Panc1 (cell line): ENCODE data around the gene PHLDB1. TPM values are rescaled to one million over a fixed set of nuclear protein-coding genes. Genes with fewer than 3 reads are reported as not detected.

Experiments used
- ATAC-seq: fragments of 200-7000 bp; cut with Tn5 transposase; 2 replicates; pipeline ENCODE4 v1.9.1; 2020; ENCODE audit warnings: mild to moderate bottlenecking, moderate library complexity
- BruUV-seq: library from RNA; stranded (reverse); fragments of 400-500 nt; replicated peaks from 2 replicates; lab custom pipeline; 2021; lab: Mats Ljungman, UMichigan
- CTCF ChIA-PET: fragments of 300-600 bp; sonication (Branson Sonifier 250); formaldehyde crosslinking; loops from one replicate; lab custom pipeline; 2022; ENCODE audit warnings: antibody characterized with exemption; lab: Charles Lee
- POLR2A ChIA-PET: fragments of 300-600 bp; sonication (Branson Sonifier 250); formaldehyde crosslinking; loops from one replicate; lab custom pipeline; 2022; ENCODE audit warnings: antibody characterized with exemption; lab: Charles Lee
- DNase-seq: peaks from one replicate; pipeline ENCODE4 v3.0.0-alpha.2; 2010; ENCODE audit warnings: low read depth, low spot score
- H3K27ac ChIP-seq: 2 replicates; pipeline ENCODE4 v1.5.1; 2011; ENCODE audit warnings: mild to moderate bottlenecking, low read length, inconsistent platforms
- H3K27me3 ChIP-seq: fragments of 200-500 bp; sonication (Bioruptor generic); 2 replicates; pipeline ENCODE4 v1.6.0; 2014; ENCODE audit warnings: low read length, inconsistent platforms; ENCODE audit not compliant: control insufficient read depth, insufficient read depth
- H3K36me3 ChIP-seq: fragments of 200-500 bp; sonication (Bioruptor generic); 2 replicates; pipeline ENCODE4 v1.5.1; 2014; ENCODE audit warnings: inconsistent platforms, mild to moderate bottlenecking, low read length, moderate library complexity; ENCODE audit not compliant: control insufficient read depth, insufficient read depth
- H3K4me1 ChIP-seq: 2 replicates; pipeline ENCODE4 v1.5.1; 2011; ENCODE audit warnings: inconsistent platforms, mild to moderate bottlenecking, low read length, moderate library complexity; ENCODE audit not compliant: control insufficient read depth, insufficient read depth
- H3K4me3 ChIP-seq, 2 experiments: 2 replicates each; pipeline ENCODE4 v1.5.1; 2011 to 2012; ENCODE audit warnings: low read depth in 2 of 2, low read length in 2 of 2, mild to moderate bottlenecking in 2 of 2, inconsistent platforms in 1 of 2, moderate library complexity in 1 of 2
- H3K9me3 ChIP-seq: fragments of 200-500 bp; sonication (Bioruptor generic); 2 replicates; pipeline ENCODE4 v1.5.1; 2014; ENCODE audit warnings: low read depth, mild to moderate bottlenecking, inconsistent platforms, low read length, moderate library complexity; ENCODE audit not compliant: control insufficient read depth, insufficient read depth
- POLR2AphosphoS5 ChIP-seq: IDR thresholded peaks from 2 replicates; pipeline ENCODE4 v1.6.1; 2012; ENCODE audit warnings: mild to moderate bottlenecking, low read depth, low read length, moderate library complexity
- SIN3A ChIP-seq: IDR thresholded peaks from 2 replicates; pipeline ENCODE4 v1.6.1; 2012; ENCODE audit warnings: low read depth, mild to moderate bottlenecking, low read length, moderate library complexity, borderline replicate concordance; ENCODE audit not compliant: insufficient read depth
- TCF7L2 ChIP-seq: IDR thresholded peaks from 2 replicates; pipeline ENCODE4 v1.6.1; 2011; ENCODE audit warnings: mild to moderate bottlenecking, low read depth, low read length, inconsistent platforms
- in situ Hi-C: cut with HindIII; loops from 2 replicates; pipeline ENCODE4 v1.10.0; 2016; ENCODE audit warnings: low sequenced_read_pairs, low pct_unique_long_range_greater_than_20kb
- intact Hi-C: fragments of 100-400 bp; cut with micrococcal nuclease; formaldehyde crosslinking; loops from one replicate; pipeline ENCODE4 v1.10.0; 2022; ENCODE audit not compliant: unreplicated experiment
- total RNA-seq: library from RNA; stranded (reverse); gene quantifications from one replicate; pipeline ENCODE4 v1.2.1, GENCODE V29; 2021; ENCODE audit not compliant: unreplicated experiment
- TF ChIP-seq, protein P1 (sequence below), 2 experiments: IDR thresholded peaks; 2 replicates each; pipeline ENCODE4 v1.6.1; 2011 to 2012; ENCODE audit warnings: low read depth in 2 of 2, control low read depth in 1 of 2, low read length in 1 of 2, mild to moderate bottlenecking in 1 of 2, moderate library complexity in 1 of 2; ENCODE audit not compliant: insufficient read depth in 1 of 2
- TF ChIP-seq, protein P2 (sequence below): fragments of 450-650 bp; IDR thresholded peaks from 2 replicates; pipeline ENCODE4 v1.5.1; 2017; ENCODE audit warnings: mild to moderate bottlenecking

PHLDB1 gene
- total RNA-seq, 1 experiment from 2014 or later: 97.7 TPM

DNA sequence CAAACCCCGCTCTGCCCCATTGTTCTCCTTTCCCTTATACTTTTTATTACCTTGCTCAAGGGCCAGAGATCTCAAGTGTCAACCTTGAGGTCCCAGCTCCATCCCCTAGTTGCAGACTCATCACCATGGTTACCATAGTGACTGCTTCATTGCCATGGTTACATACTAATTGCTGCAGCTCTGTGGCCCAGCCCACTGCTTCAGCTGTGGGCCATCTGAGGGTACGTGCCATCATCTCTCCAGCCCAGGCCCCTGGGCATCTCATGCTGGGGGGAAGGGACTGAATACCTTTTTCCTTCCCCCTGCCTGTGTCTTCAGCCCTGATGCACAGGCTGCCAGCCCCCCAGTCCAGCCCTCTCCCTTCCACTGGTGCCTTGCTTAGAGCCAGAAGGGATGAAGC, 49.8 kb downstream of the PHLDB1 start:
- Histone ChIP-seq H3K4me1 (peaks cover 12% of the 10 kb centered on the region), H3K9me3 (no peaks in the 10 kb centered on the region), H3K4me3 (no peak overlapping the region), H3K27ac (no peak overlapping the region), H3K27me3 (no peaks in the 10 kb centered on the region), H3K36me3 (peaks cover 7% of the 10 kb centered on the region; the same call in 1 of the 2 replicates)
- no TSS peak for BruUV-seq
- no peak for TF ChIP-seq POLR2AphosphoS5
- TF ChIP-seq, protein P1, sequence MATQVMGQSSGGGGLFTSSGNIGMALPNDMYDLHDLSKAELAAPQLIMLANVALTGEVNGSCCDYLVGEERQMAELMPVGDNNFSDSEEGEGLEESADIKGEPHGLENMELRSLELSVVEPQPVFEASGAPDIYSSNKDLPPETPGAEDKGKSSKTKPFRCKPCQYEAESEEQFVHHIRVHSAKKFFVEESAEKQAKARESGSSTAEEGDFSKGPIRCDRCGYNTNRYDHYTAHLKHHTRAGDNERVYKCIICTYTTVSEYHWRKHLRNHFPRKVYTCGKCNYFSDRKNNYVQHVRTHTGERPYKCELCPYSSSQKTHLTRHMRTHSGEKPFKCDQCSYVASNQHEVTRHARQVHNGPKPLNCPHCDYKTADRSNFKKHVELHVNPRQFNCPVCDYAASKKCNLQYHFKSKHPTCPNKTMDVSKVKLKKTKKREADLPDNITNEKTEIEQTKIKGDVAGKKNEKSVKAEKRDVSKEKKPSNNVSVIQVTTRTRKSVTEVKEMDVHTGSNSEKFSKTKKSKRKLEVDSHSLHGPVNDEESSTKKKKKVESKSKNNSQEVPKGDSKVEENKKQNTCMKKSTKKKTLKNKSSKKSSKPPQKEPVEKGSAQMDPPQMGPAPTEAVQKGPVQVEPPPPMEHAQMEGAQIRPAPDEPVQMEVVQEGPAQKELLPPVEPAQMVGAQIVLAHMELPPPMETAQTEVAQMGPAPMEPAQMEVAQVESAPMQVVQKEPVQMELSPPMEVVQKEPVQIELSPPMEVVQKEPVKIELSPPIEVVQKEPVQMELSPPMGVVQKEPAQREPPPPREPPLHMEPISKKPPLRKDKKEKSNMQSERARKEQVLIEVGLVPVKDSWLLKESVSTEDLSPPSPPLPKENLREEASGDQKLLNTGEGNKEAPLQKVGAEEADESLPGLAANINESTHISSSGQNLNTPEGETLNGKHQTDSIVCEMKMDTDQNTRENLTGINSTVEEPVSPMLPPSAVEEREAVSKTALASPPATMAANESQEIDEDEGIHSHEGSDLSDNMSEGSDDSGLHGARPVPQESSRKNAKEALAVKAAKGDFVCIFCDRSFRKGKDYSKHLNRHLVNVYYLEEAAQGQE (IDR thresholded peaks at IDR 0.05; ENCODE audit: insufficient read depth in 1 of 2, low read depth in 2 of 2, low read length in 1 of 2): no peak
- TF ChIP-seq SIN3A: no peak
- no peak for TF ChIP-seq TCF7L2
- TF ChIP-seq, protein P2, sequence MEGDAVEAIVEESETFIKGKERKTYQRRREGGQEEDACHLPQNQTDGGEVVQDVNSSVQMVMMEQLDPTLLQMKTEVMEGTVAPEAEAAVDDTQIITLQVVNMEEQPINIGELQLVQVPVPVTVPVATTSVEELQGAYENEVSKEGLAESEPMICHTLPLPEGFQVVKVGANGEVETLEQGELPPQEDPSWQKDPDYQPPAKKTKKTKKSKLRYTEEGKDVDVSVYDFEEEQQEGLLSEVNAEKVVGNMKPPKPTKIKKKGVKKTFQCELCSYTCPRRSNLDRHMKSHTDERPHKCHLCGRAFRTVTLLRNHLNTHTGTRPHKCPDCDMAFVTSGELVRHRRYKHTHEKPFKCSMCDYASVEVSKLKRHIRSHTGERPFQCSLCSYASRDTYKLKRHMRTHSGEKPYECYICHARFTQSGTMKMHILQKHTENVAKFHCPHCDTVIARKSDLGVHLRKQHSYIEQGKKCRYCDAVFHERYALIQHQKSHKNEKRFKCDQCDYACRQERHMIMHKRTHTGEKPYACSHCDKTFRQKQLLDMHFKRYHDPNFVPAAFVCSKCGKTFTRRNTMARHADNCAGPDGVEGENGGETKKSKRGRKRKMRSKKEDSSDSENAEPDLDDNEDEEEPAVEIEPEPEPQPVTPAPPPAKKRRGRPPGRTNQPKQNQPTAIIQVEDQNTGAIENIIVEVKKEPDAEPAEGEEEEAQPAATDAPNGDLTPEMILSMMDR: no peak
- in situ Hi-C loops (no loop called here), intact Hi-C loops (no loop called here)
- DNase-seq (no peak), ATAC-seq (no peak)
- ChIA-PET CTCF (interaction anchor here (0.6 kb wide), 1 partner anchor 8 kb away, joined by 3 read pairs; no protein-coding TSS in a partner anchor), POLR2A (no interaction called here)

DNA sequence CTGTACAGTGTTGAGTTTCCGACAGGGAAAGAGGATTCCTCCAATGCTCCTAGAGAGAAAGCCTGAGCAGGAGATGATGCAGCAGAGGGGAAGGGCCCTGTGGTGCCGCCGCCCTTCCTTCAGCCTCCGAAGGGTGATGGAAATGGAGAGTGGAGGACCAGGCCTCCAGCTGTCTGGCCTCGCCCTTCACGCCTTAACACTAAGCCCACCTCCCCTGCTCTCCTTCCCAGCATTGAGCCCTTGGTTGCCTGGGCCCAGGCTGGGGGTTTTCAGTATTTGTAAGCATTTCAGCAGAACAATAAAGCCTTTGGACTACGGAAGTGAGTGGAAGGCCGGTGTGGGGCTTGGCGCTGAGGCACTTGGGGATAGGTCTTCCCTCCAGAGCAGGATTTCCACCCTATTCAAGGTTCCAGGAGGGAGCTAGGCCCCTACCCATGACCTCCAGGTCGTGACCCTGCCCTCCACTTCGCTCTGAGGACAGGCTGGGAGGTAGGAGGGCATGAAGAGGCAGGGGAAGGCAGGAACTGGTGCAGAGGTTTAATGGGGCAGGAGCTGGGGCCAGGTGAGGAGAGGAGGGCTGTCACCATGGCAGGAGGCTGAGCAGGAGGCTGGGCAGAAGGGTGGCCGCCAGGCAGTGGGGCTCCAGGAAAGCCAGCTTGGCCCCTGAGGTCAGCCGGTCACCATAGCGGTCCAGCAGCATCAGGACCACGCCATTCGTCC, 50.5 kb downstream of the PHLDB1 start:
- no peaks in the 10 kb centered on the region for H3K27me3 ChIP-seq

More for the DNA sequence above, 50.5 kb downstream of the PHLDB1 start:
- H3K27ac ChIP-seq: no peak overlapping the region
- H3K4me1 ChIP-seq: peaks cover 12% of the 10 kb centered on the region
- no TSS peak for BruUV-seq
- H3K9me3 ChIP-seq: no peaks in the 10 kb centered on the region
- peaks cover 7% of the 10 kb centered on the region; the same call in 1 of the 2 replicates for H3K36me3 ChIP-seq
- CTCF ChIA-PET: no interaction called here
- no peak overlapping the region for H3K4me3 ChIP-seq
- DNase-seq: no peak
- POLR2A ChIA-PET: no interaction called here
- TF ChIP-seq, protein P2: no peak
- no peak for TF ChIP-seq TCF7L2
- no peak; the same call in 1 of the 2 replicates for TF ChIP-seq POLR2AphosphoS5
- no peak for ATAC-seq
- intact Hi-C loops: no loop called here
- in situ Hi-C loops: no loop called here
